ENCODE measurements around the gene LYZL1.

DNA sequence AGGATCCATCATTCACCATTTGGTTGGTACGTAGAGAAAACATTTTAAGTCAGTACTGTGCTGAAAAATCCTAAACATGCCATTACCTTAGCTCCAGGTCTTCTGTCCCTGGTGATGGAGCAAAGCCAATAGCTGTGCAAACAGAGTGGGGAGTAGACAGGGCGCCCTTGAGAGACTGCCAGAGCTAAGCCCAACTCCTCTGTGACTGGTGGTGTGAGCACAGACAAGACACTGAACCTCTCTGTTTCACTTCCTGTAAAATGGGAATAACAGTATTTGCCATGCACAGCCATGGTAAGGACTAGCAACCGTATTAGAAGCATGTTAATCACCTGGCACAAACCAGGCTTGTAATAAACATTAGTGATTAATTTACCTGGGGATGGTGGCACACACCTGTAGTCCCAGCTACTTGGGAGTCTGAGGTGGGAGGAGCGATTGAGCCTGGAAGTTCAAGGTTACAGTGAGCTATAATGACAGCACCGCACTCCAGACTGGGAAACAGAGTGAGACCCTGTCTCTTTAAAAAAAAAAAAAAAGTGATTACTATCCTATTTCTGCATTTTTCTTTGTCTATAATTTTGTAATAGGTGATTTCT is 28.7 kb downstream of the LYZL1 start:
- TF ChIP-seq CTCF (IDR thresholded peaks at IDR 0.05; ENCODE audit: low read length) (no peak), EZH2 (IDR thresholded peaks at IDR 0.05; ENCODE audit: borderline replicate concordance, low read length) (no peak)
